ENCODE measurements around the gene IRS2.

GRCh38 chr13:109782823-109783431 is 3.5 kb downstream of the IRS2 start:
- no peak for TF ChIP-seq FOXP2 (optimal IDR thresholded peaks at IDR 0.05; ENCODE audit: borderline replicate concordance, extremely low read depth, extremely low read length, insufficient read depth)
- no peak for TF ChIP-seq POLR2AphosphoS5 (IDR thresholded peaks at IDR 0.05; ENCODE audit: low read depth, low read length)
